K562 (cell line): ENCODE results near the gene FEM1B. TPM values are rescaled to one million over a fixed set of nuclear protein-coding genes. Genes with fewer than 3 reads are reported as not detected.

Source experiments
- CBFA2T2 ChIP-seq: fragments of 450-650 bp; conservative IDR thresholded peaks from 2 replicates; pipeline ENCODE4 v1.6.1; 2017; ENCODE audit warnings: mild to moderate bottlenecking
- CBX5 ChIP-seq: IDR thresholded peaks from 2 replicates; pipeline ENCODE4 v1.6.1; 2014; ENCODE audit warnings: low read depth, borderline replicate concordance
- CREB3 ChIP-seq: fragments of 450-650 bp; conservative IDR thresholded peaks from 2 replicates; pipeline ENCODE4 v1.6.1; 2016; ENCODE audit warnings: missing genetic modification characterization, low read depth, mild to moderate bottlenecking, missing compliant biosample characterization, moderate library complexity
- FOXO4 ChIP-seq: fragments of 450-650 bp; formaldehyde crosslinking; IDR thresholded peaks from 2 replicates; pipeline ENCODE4 v1.4.0; 2020; ENCODE audit warnings: mild to moderate bottlenecking, moderate library complexity
- GABPB1 ChIP-seq: sonication (generic); formaldehyde crosslinking; IDR thresholded peaks from 2 replicates; pipeline ENCODE4 v1.8.0; 2022; ENCODE audit warnings: mild to moderate bottlenecking, missing genetic modification reagents
- NCOA2 ChIP-seq, 2 experiments: fragments of 450-650 bp; IDR thresholded peaks; 2 replicates each; pipeline ENCODE4 v1.6.1; 2018; ENCODE audit warnings: mild to moderate bottlenecking in 2 of 2, moderate library complexity in 1 of 2; ENCODE audit not compliant: partially characterized antibody in 2 of 2
- NKRF ChIP-seq: fragments of 450-650 bp; IDR thresholded peaks from 2 replicates; pipeline ENCODE4 v1.6.1; 2016; ENCODE audit warnings: borderline replicate concordance
- NONO ChIP-seq, 2 experiments: fragments of 200-400 bp in 1 of 2; fragments of 450-650 bp in 1 of 2; formaldehyde crosslinking in 1 of 2; IDR thresholded peaks; 2 replicates each; pipeline ENCODE4 v1.6.1; 2017; ENCODE audit warnings: low read depth in 2 of 2, mild to moderate bottlenecking in 2 of 2, moderate library complexity in 2 of 2, low read length in 1 of 2
- PHB2 ChIP-seq: fragments of 450-650 bp; IDR thresholded peaks from 2 replicates; pipeline ENCODE4 v1.6.1; 2017; ENCODE audit warnings: low read depth
- POLR2AphosphoS2 ChIP-seq: IDR thresholded peaks from 2 replicates; pipeline ENCODE4 v1.6.1; 2012; ENCODE audit warnings: low read length, improper control_type of control experiment
- PTRF ChIP-seq: fragments of 450-650 bp; IDR thresholded peaks from 2 replicates; pipeline ENCODE4 v1.6.1; 2016; ENCODE audit warnings: mild to moderate bottlenecking, missing genetic modification characterization, missing compliant biosample characterization
- RNF219 ChIP-seq: fragments of 250-450 bp; sonication (Bioruptor Pico); IDR thresholded peaks from 2 replicates; pipeline ENCODE4 v1.5.0; 2022; ENCODE audit warnings: mild to moderate bottlenecking
- SMARCA5 ChIP-seq: fragments of 450-650 bp; IDR thresholded peaks from 2 replicates; pipeline ENCODE4 v1.6.1; 2016
- STAT5A ChIP-seq: IDR thresholded peaks from 2 replicates; pipeline ENCODE4 v1.6.1; 2012; ENCODE audit warnings: low read length, inconsistent platforms, borderline replicate concordance
- TFAM ChIP-seq: fragments of 250-450 bp; sonication (Bioruptor Pico); conservative IDR thresholded peaks from 2 replicates; pipeline ENCODE4 v1.5.0; 2021; ENCODE audit warnings: mild to moderate bottlenecking, moderate library complexity
- ZKSCAN8 ChIP-seq: fragments of 200-800 bp; sonication (Bioruptor generic); IDR thresholded peaks from 2 replicates; pipeline ENCODE4 v1.6.1; 2016; ENCODE audit warnings: missing genetic modification characterization, missing compliant biosample characterization
- ZNF311 ChIP-seq: fragments of 250-450 bp; sonication (Bioruptor Pico); IDR thresholded peaks from 2 replicates; pipeline ENCODE4 v1.4.0; 2020; ENCODE audit warnings: mild to moderate bottlenecking, moderate library complexity
- ZNF444 ChIP-seq: fragments of 250-450 bp; sonication (Bioruptor Pico); IDR thresholded peaks from 2 replicates; pipeline ENCODE4 v1.4.0; 2020; ENCODE audit warnings: mild to moderate bottlenecking, moderate library complexity
- polyA plus RNA-seq, 8 experiments: library from polyadenylated mRNA; depleted of rRNA in 4 of 8; stranded (reverse) in 5 of 8; unstranded in 3 of 8; fragments of >200 nt; fragmentation: Nextera tagmentation in 2 of 8; fragmentation: Illumina TruSeq in 1 of 8; extraction: Ambion mirVana in 2 of 8; extraction: Trizol in 1 of 8; gene quantifications; 2 replicates each; pipeline versions ENCODE4 v1.2.1 to v1.2.3, GENCODE V29; 2011 to 2014; ENCODE audit warnings: inconsistent platforms in 1 of 8, missing spikeins in 1 of 8
- total RNA-seq, 7 experiments: library from RNA; depleted of rRNA in 6 of 7; stranded (reverse); fragments of >200 nt in 6 of 7; fragmentation: Illumina TruSeq in 2 of 7; extraction: Trizol in 2 of 7; gene quantifications; 2 replicates each; pipeline versions ENCODE4 v1.2.1 to v1.2.3, GENCODE V29; 2011 to 2021; ENCODE audit warnings: low replicate concordance in 1 of 7

The FEM1B gene
- total and polyA plus RNA-seq, 9 of the 15 experiments (the other 6 are each of a cell fraction or from before 2014, with no cell fraction given), result 5.9 to 61.6 (median 20.1) TPM

- TF ChIP-seq NKRF, result peak; percentile 58; the same call in 1 of the 2 replicates
- no peak for TF ChIP-seq PTRF (tag)
- TF ChIP-seq SMARCA5, result no peak
- no peak for TF ChIP-seq CBX5
- TF ChIP-seq STAT5A, result no peak
- TF ChIP-seq RNF219, result no peak
- no peak for TF ChIP-seq FOXO4
- no peak for TF ChIP-seq ZKSCAN8 (CRISPR knock-in tag)
- TF ChIP-seq NCOA2 (IDR thresholded peaks at IDR 0.05; ENCODE audit: partially characterized antibody in 2 of 2), result no peak
- no peak for TF ChIP-seq PHB2
- TF ChIP-seq POLR2AphosphoS2, result no peak
- peak; percentile 97 for TF ChIP-seq GABPB1 (CRISPR knock-in tag)
- peak; percentile 48; the same call in 1 of the 2 replicates for TF ChIP-seq ZNF311 (CRISPR knock-in tag)
- TF ChIP-seq CBFA2T2, result no peak
- TF ChIP-seq CREB3 (tag), result no peak
- TF ChIP-seq ZNF444 (CRISPR knock-in tag), result no peak
- no peak for TF ChIP-seq TFAM (CRISPR knock-in tag)
- TF ChIP-seq NONO (IDR thresholded peaks at IDR 0.05; ENCODE audit: low read depth in 2 of 2, low read length in 1 of 2), result peak; percentile 8 to 93
Observed at GRCh38 chr15:68277603-68278344, at the start of gene FEM1B (continued).
